RWPE1 (cell line): Measurements from ENCODE around the gene SLC8B1.

ENCODE experiments used
- CTCF ChIA-PET: fragments of 350-600 bp; sonication (Branson Sonifier 250); formaldehyde crosslinking; extraction: SDS; loops from one replicate; lab custom pipeline; 2021; lab: Yijun Ruan, JAX
- POLR2A ChIA-PET: fragments of 400-600 bp; formaldehyde crosslinking; extraction: SDS; loops from one replicate; lab custom pipeline; 2020; ENCODE audit warnings: antibody characterized with exemption; ENCODE audit not compliant: low non-redundant PET; lab: Yijun Ruan, JAX
- DNase-seq: peaks from one replicate; pipeline ENCODE4 v3.0.0; 2012; ENCODE audit warnings: low spot score
- H3K27ac ChIP-seq: fragments of 450-650 bp; 2 replicates; pipeline ENCODE4 v1.5.1; 2017
- CTCF ChIP-seq: fragments of 450-650 bp; conservative IDR thresholded peaks from 2 replicates; pipeline ENCODE4 v1.5.1; 2017; ENCODE audit warnings: low read depth, mild to moderate bottlenecking

SLC8B1 gene

GRCh38 chr12:113310489-113310888, 24.4 kb downstream of the SLC8B1 start:
- TF ChIP-seq CTCF = no peak
- H3K27ac ChIP-seq = no peak overlapping the region
- ChIA-PET POLR2A (no interaction called here), CTCF (interaction anchor here (1.1 kb wide), 1 partner anchor 108 kb away, joined by 3 read pairs; no protein-coding TSS in a partner anchor)
- DNase-seq = no peak

DNA sequence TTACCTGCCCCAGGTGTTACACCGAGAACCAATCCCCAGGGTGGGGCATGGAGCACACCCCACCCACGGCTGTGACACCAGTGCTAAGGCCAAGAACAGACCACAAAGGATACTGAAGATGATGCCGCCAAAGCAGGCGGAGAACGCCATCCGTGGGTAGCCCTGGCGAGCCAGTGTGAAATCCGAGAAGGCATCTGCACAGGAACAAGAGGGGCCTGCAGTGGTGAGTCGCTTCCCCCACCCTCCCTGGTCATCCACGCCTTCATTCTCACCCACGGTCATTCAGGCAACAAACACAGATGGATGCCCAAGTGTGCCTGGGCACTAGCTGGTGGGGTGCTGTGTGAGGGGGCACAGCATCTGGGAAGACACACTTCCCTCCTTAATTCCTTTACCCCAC, 28.5 kb downstream of the SLC8B1 start:
- DNase-seq = no peak
- CTCF ChIA-PET = interaction anchor here (0.6 kb wide), 1 partner anchor 61 kb away, joined by 5 read pairs; no protein-coding TSS in a partner anchor
- no peak overlapping the region for H3K27ac ChIP-seq
- TF ChIP-seq CTCF = no peak
- POLR2A ChIA-PET = no interaction called here

DNA sequence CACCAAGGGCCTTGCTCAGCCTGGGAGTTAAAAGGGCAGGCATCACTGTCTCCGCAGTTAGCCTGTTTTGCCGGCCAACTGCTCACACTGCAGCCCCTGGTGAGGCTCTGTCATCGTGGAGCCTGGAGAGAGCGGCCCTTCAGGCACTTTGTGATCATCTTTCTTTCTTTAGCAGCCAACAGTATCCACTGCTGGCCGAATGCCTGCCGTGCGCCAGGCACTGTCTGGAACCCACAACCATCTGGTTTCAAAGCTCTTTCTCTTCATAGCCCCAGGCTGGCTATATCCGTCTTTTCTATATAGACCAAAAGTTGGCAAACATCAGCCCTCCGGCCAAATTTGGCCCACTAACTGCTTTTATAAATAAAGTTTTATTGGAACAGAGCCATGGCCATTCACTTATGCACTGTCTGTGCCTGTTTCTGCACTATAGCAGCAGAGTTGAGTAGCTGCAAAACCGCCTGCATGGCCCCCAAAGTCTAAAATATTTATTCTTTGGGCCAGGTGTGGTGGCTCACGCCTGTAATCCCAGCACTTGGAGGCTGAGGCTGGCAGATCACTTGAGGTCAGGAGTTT, 29.5 kb downstream of the SLC8B1 start:
- ChIA-PET CTCF (no interaction called here), POLR2A (no interaction called here)
- no peak for TF ChIP-seq CTCF

GRCh38 chr12:113302886-113303640, 31.8 kb downstream of the SLC8B1 start:
- no peak for TF ChIP-seq CTCF
- DNase-seq = no peak
- ChIA-PET CTCF (interaction anchor here (0.7 to 1.2 kb wide), 2 partner anchors 8 to 42 kb away, joined by 3 read pairs; no protein-coding TSS in a partner anchor), POLR2A (no interaction called here)
- no peak overlapping the region for H3K27ac ChIP-seq

More for the DNA sequence above, 29.5 kb downstream of the SLC8B1 start:
- no peak for DNase-seq
- no peak overlapping the region for H3K27ac ChIP-seq

- no peak overlapping the region for H3K27ac ChIP-seq
- no peak for DNase-seq
- no peak for TF ChIP-seq CTCF
- ChIA-PET CTCF (interaction anchor here (1.2 kb wide), 1 partner anchor 9 kb away, joined by 3 read pairs; no protein-coding TSS in a partner anchor), POLR2A (no interaction called here)
Observed at GRCh38 chr12:113302466-113302865, 32.4 kb downstream of the SLC8B1 start.

DNA sequence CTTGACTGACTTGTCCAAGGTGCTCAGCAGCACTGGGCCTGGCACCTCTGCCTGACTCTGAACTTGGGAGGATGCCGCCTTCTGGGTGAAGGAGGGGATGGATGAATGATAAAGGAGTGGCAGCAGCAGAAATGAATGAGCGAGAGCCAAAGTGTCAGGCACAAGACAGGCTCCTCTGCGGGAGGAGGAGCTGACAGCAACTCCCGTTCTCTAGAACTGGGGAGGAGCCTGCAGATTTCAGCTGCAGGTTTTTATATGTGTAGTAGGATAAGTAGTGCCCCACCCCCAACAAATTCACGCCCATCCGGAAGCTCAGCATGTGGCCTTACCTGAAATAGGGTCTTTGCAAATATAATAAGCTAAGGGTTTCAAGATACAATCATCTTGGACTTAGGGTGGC, 33.1 kb downstream of the SLC8B1 start:
- DNase-seq = no peak
- H3K27ac ChIP-seq = no peak overlapping the region
- ChIA-PET CTCF (no interaction called here), POLR2A (no interaction called here)
- TF ChIP-seq CTCF = no peak
